H1 (cell line): ENCODE data around the gene CTIF. TPM values are rescaled to one million over a fixed set of nuclear protein-coding genes. Genes with fewer than 3 reads are reported as not detected.

ENCODE experiments used
- CTCF ChIA-PET: fragments of 300-600 bp; sonication (Branson Sonifier 250); formaldehyde crosslinking; loops from one replicate; lab custom pipeline; 2021; ENCODE audit not compliant: partially characterized antibody; lab: Charles Lee
- POLR2A ChIA-PET: fragments of 300-600 bp; sonication (Branson Sonifier 250); formaldehyde crosslinking; loops from one replicate; lab custom pipeline; 2021; ENCODE audit warnings: inconsistent platforms; ENCODE audit not compliant: partially characterized antibody; lab: Charles Lee
- DNase-seq, 2 experiments: peaks; one replicate each; pipeline versions ENCODE4 v3.0.0 to v3.0.0-alpha.2; 2010 to 2022; ENCODE audit warnings: low spot score in 2 of 2, low read depth in 1 of 2, mixed read lengths in 1 of 2
- FAIRE-seq: peaks from 2 replicates; lab custom pipeline; 2011; peaks lifted over from hg19 to GRCh38; lab: Jason Lieb, UNC
- H2AFZ ChIP-seq: 2 replicates; pipeline ENCODE4 v1.8.1; 2012; ENCODE audit warnings: low read length, inconsistent platforms
- H2AK5ac ChIP-seq: 2 replicates; pipeline ENCODE4 v1.6.1; 2013; ENCODE audit warnings: low read depth, low read length
- H2BK120ac ChIP-seq: replicated peaks from 2 replicates; pipeline ENCODE3; 2013; ENCODE audit warnings: low read depth, low read length, inconsistent platforms
- H2BK12ac ChIP-seq: 2 replicates; pipeline ENCODE4 v1.6.1; 2013; ENCODE audit warnings: low read depth, low read length
- H2BK15ac ChIP-seq: 2 replicates; pipeline ENCODE4 v1.6.1; 2013; ENCODE audit warnings: low read length
- H2BK20ac ChIP-seq: 2 replicates; pipeline ENCODE4 v1.6.1; 2013; ENCODE audit warnings: low read length
- H2BK5ac ChIP-seq: 2 replicates; pipeline ENCODE4 v1.6.1; 2013; ENCODE audit warnings: low read depth, low read length
- H3K14ac ChIP-seq: 2 replicates; pipeline ENCODE4 v1.6.1; 2013; ENCODE audit warnings: inconsistent platforms; ENCODE audit not compliant: insufficient read length
- H3K18ac ChIP-seq: 2 replicates; pipeline ENCODE4 v1.6.1; 2013; ENCODE audit warnings: low read length; ENCODE audit errors: extremely low read depth
- H3K23ac ChIP-seq: 2 replicates; pipeline ENCODE4 v1.6.1; 2013; ENCODE audit warnings: inconsistent platforms; ENCODE audit not compliant: insufficient read length
- H3K23me2 ChIP-seq: 2 replicates; pipeline ENCODE4 v1.6.1; 2013; ENCODE audit warnings: low read depth, low read length
- H3K27ac ChIP-seq: 2 replicates; pipeline ENCODE4 v1.6.1; 2011; ENCODE audit warnings: low read depth, low read length, inconsistent platforms
- H3K27me3 ChIP-seq, 4 experiments: replicated peaks in 1 of 4; 1 replicate in 1 of 4; 2 replicates in 3 of 4; pipeline versions ENCODE4 v1.6.1 to v1.8.1; 2011 to 2013; ENCODE audit warnings: low read length in 3 of 4, mild to moderate bottlenecking in 3 of 4, inconsistent platforms in 2 of 4, mixed read lengths in 2 of 4, moderate library complexity in 1 of 4; ENCODE audit not compliant: control insufficient read depth in 3 of 4, insufficient read depth in 3 of 4; ENCODE audit errors: extremely low read depth in 1 of 4
- H3K36me3 ChIP-seq, 4 experiments: 2 replicates each; pipeline versions ENCODE4 v1.6.1 to v1.8.1; 2011 to 2013; ENCODE audit warnings: mild to moderate bottlenecking in 4 of 4, low read length in 3 of 4, moderate library complexity in 2 of 4, control low read depth in 1 of 4, inconsistent platforms in 1 of 4; ENCODE audit not compliant: insufficient read depth in 4 of 4, control insufficient read depth in 2 of 4
- H3K4ac ChIP-seq: replicated peaks from 2 replicates; pipeline ENCODE3; 2013; ENCODE audit warnings: low read length, low read depth, mixed read lengths, inconsistent platforms; ENCODE audit not compliant: insufficient read length
- H3K4me1 ChIP-seq, 4 experiments: replicated peaks in 1 of 4; 1 replicate in 1 of 4; 2 replicates in 3 of 4; pipeline versions ENCODE4 v1.6.1 to v1.8.1; 2011 to 2013; ENCODE audit warnings: low read length in 3 of 4, inconsistent platforms in 2 of 4, mixed read lengths in 1 of 4; ENCODE audit not compliant: insufficient read depth in 4 of 4, control insufficient read depth in 3 of 4
- H3K4me2 ChIP-seq, 2 experiments: 2 replicates each; pipeline versions ENCODE4 v1.6.1 to v1.8.1; 2011 to 2013; ENCODE audit warnings: low read depth in 2 of 2, low read length in 2 of 2, control low read depth in 1 of 2, inconsistent platforms in 1 of 2, mild to moderate bottlenecking in 1 of 2; ENCODE audit not compliant: insufficient read depth in 1 of 2
- H3K4me3 ChIP-seq, 4 experiments: fragments of 200-600, 300-600 bp in 1 of 4; sonication (generic), shearing (Covaris generic), sonication (Bioruptor Twin) in 1 of 4; 2 replicates each; pipeline versions ENCODE4 v1.5.1 to v1.8.1; 2011 to 2016; ENCODE audit warnings: low read length in 4 of 4, low read depth in 3 of 4, control low read depth in 2 of 4, inconsistent platforms in 2 of 4, mild to moderate bottlenecking in 2 of 4, mixed read lengths in 1 of 4, moderate library complexity in 1 of 4; ENCODE audit not compliant: insufficient read depth in 2 of 4; ENCODE audit errors: extremely low read depth in 1 of 4
- H3K56ac ChIP-seq: replicated peaks from 2 replicates; pipeline ENCODE3; 2013; ENCODE audit warnings: low read depth, mild to moderate bottlenecking, mixed read lengths, low read length, inconsistent platforms; ENCODE audit not compliant: insufficient read length
- H3K79me1 ChIP-seq: 2 replicates; pipeline ENCODE4 v1.6.1; 2013; ENCODE audit warnings: low read depth, low read length, control low read depth
- H3K79me2 ChIP-seq, 2 experiments: 2 replicates each; pipeline versions ENCODE4 v1.6.1 to v1.8.1; 2012 to 2013; ENCODE audit warnings: low read length in 2 of 2, mild to moderate bottlenecking in 2 of 2, inconsistent platforms in 1 of 2; ENCODE audit not compliant: insufficient read depth in 2 of 2, control insufficient read depth in 1 of 2
- H3K9ac ChIP-seq, 4 experiments: replicated peaks in 1 of 4; 1 replicate in 1 of 4; 2 replicates in 3 of 4; pipeline versions ENCODE4 v1.6.1 to v1.8.1; 2011 to 2013; ENCODE audit warnings: low read depth in 3 of 4, low read length in 3 of 4, control low read depth in 2 of 4, mild to moderate bottlenecking in 2 of 4, moderate library complexity in 2 of 4, inconsistent platforms in 1 of 4; ENCODE audit errors: extremely low read depth in 1 of 4
- H3K9me3 ChIP-seq, 2 experiments: 2 replicates each; pipeline versions ENCODE4 v1.6.1 to v1.8.1; 2012 to 2013; ENCODE audit warnings: mild to moderate bottlenecking in 2 of 2, moderate library complexity in 2 of 2, control low read depth in 1 of 2, inconsistent platforms in 1 of 2, low read depth in 1 of 2, low read length in 1 of 2, mixed read lengths in 1 of 2; ENCODE audit not compliant: insufficient read depth in 2 of 2
- H4K20me1 ChIP-seq, 2 experiments: replicated peaks in 1 of 2; 2 replicates each; pipeline versions ENCODE3 to v1.8.1; 2011 to 2013; ENCODE audit warnings: inconsistent platforms in 2 of 2, low read length in 2 of 2, mild to moderate bottlenecking in 1 of 2; ENCODE audit not compliant: insufficient read depth in 2 of 2, control insufficient read depth in 1 of 2
- H4K5ac ChIP-seq: 2 replicates; pipeline ENCODE4 v1.6.1; 2013; ENCODE audit warnings: low read length, low read depth, mixed read lengths, inconsistent platforms; ENCODE audit not compliant: insufficient read length
- H4K8ac ChIP-seq: 2 replicates; pipeline ENCODE4 v1.8.0; 2013; ENCODE audit warnings: mild to moderate bottlenecking, moderate library complexity, low read length, inconsistent platforms; ENCODE audit not compliant: insufficient read depth; ENCODE audit errors: extremely low read depth
- H4K91ac ChIP-seq: replicated peaks from 2 replicates; pipeline ENCODE3; 2013; ENCODE audit warnings: low read length, mixed read lengths, inconsistent platforms; ENCODE audit not compliant: insufficient read length
- RNF2 ChIP-seq: fragments of 200-900, 300-1000 bp; sonication (generic); IDR thresholded peaks from 2 replicates; pipeline ENCODE4 v1.7.1; 2016; ENCODE audit warnings: borderline replicate concordance, low read depth, mild to moderate bottlenecking, antibody characterized with exemption, low read length; ENCODE audit not compliant: poor library complexity, severe bottlenecking; ENCODE audit errors: missing control alignments
- SIX5 ChIP-seq: IDR thresholded peaks from 2 replicates; pipeline ENCODE4 v1.6.1; 2011; ENCODE audit warnings: mild to moderate bottlenecking, low read depth, low read length
- WGBS, 2 experiments: shearing (Covaris generic) in 1 of 2; methylation state at CpG; one replicate each; pipeline versions ENCODE4 v1.1.6 to v1.1.7; 2013 to 2015; ENCODE audit warnings: low lambda C conversion rate in 2 of 2, mixed read lengths in 2 of 2, inconsistent platforms in 1 of 2, low coverage in 1 of 2, missing lambda C conversion rate in 1 of 2; ENCODE audit not compliant: insufficient replicate concordance in 2 of 2, insufficient coverage in 1 of 2, insufficient read length in 1 of 2; ENCODE audit errors: extremely low coverage in 1 of 2, missing lambda C conversion rate in 1 of 2; 5-methylcytosine and 5-hydroxymethylcytosine counted together
- polyA plus RNA-seq, 7 experiments: library from polyadenylated mRNA; depleted of rRNA in 3 of 7; stranded (reverse) in 5 of 7; unstranded in 2 of 7; fragments of >200 nt in 5 of 7; fragments of 200-250 nt in 2 of 7; gene quantifications; 1 replicate in 5 of 7; 2 replicates in 1 of 7; 4 replicates in 1 of 7; pipeline versions ENCODE4 v1.2.1 to v1.2.3, GENCODE V29; 2011 to 2013; ENCODE audit warnings: missing spikeins in 2 of 7, mixed read lengths in 2 of 7
- total RNA-seq: library from RNA; stranded (reverse); fragmentation: NEBNext Ultra II Directional; extraction: Animal tissue kit (Norgen Biotek cat#: 25700); gene quantifications from 2 replicates; pipeline ENCODE4 v1.2.1, GENCODE V29; 2021

Gene CTIF
- total and polyA plus RNA-seq, 2 of the 8 experiments (the other 6 are each of a cell fraction or from before 2014, with no cell fraction given) = 9.0 to 17.8 TPM

DNA sequence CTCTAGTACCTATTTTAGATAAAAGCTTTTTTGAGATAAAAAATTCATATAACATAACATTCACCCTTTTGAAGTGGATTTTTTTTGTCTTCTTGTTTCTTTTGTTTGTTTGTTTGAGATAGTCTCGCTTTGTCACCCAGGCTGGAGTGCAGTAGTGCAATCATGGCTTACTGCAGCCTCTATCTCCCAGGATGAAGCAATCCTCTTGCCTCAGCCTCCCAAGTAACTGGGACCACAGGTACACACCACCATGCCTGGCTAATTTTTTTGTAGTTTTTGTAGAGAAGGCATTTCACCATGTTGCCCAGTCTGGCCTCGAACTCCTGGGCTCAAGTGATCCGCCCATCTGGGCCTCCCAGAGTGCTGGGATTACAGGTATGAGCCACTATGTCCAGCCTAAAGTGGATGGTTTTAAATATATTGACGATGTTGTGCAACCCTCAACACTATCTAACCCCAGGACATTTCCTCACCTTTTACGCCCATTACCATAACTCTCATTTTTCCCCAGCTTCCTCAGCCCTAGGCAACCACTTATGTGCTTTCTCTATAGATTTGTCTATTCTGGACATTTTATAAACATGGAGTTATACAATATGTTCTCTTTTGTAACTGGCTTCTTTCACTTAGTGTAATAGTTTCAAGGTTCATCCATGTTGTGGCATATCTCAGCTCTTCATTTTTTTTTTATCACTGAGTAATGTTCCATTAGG is 38.8 kb downstream of the CTIF start:
- H3K23ac ChIP-seq = no peak overlapping the region
- H3K9ac ChIP-seq = no peak overlapping the region
- H3K4me3 ChIP-seq = no peak overlapping the region
- no peak overlapping the region for H2BK20ac ChIP-seq
- no peak overlapping the region for H4K91ac ChIP-seq
- no peak overlapping the region for H3K4ac ChIP-seq
- H3K23me2 ChIP-seq = no peaks in the 10 kb centered on the region
- H2BK12ac ChIP-seq = no peak overlapping the region
- H3K18ac ChIP-seq = no peak overlapping the region
- H2AK5ac ChIP-seq = no peak overlapping the region
- no peak overlapping the region for H3K4me2 ChIP-seq
- no peak overlapping the region for H3K27ac ChIP-seq
- no peak overlapping the region for H2AFZ ChIP-seq
- no peak for TF ChIP-seq SIX5
- TF ChIP-seq RNF2 = no peak
- TF ChIP-seq, all 59 proteins: peak for 0
- Histone ChIP-seq H4K20me1 (peaks cover 4 to 7% of the 10 kb centered on the region in 2 experiments), H2BK15ac (no peak overlapping the region), H3K79me1 (peaks cover 7% of the 10 kb centered on the region), H3K27me3 (no peaks in the 10 kb centered on the region), H2BK5ac (no peak overlapping the region), H3K9me3 (0 out of 4 replicates have a peak, but pooled peaks cover 0 to 5% of the 10 kb centered on the region in 2 experiments), H3K14ac (no peak overlapping the region), H2BK120ac (no peak overlapping the region), H4K5ac (no peak overlapping the region), H3K4me1 (peaks cover 3 to 12% (median 6%) of the 10 kb centered on the region in 4 experiments; a peak in 6 of 7 replicates), H3K56ac (no peak overlapping the region), H4K8ac (no peak overlapping the region), H3K36me3 (no peaks in the 10 kb centered on the region; a peak in 1 of 8 replicates), H3K79me2 (peaks cover 0 to 13% of the 10 kb centered on the region in 2 experiments; a peak in 1 of 4 replicates)
- POLR2A ChIA-PET = no interaction called here
- CTCF ChIA-PET = interaction anchor here (0.7 to 2.3 kb wide), 3 partner anchors 23 to 27 kb away, joined by 3 to 4 read pairs (median 3); no protein-coding TSS in a partner anchor
- FAIRE-seq = no peak
- DNase-seq = no peak
- 88 to 100% methylated on average over 1 to 5 of the region's 5 CpGs for WGBS, 2 experiments
